HEK293 (cell line): ENCODE results near the gene STK40.
A peak's percentile ranks its signal among the peaks of the same experiment; 100 is the strongest.

ENCODE experiments used
- BCL11A ChIP-seq: fragments of 450-650 bp; formaldehyde crosslinking; IDR thresholded peaks from 2 replicates; pipeline ENCODE4 v1.5.1; 2016; ENCODE audit warnings: low read depth, missing biosample characterization, missing genetic modification characterization
- BCL11B ChIP-seq: fragments of 450-650 bp; formaldehyde crosslinking; IDR thresholded peaks from 2 replicates; pipeline ENCODE4 v1.5.1; 2016; ENCODE audit warnings: low read depth, missing biosample characterization, missing genetic modification characterization
- EGR2 ChIP-seq: fragments of 450-650 bp; formaldehyde crosslinking; IDR thresholded peaks from 2 replicates; pipeline ENCODE4 v1.5.1; 2016; ENCODE audit warnings: low read depth, missing biosample characterization, missing genetic modification characterization
- FEZF1 ChIP-seq: fragments of 450-650 bp; formaldehyde crosslinking; IDR thresholded peaks from 2 replicates; pipeline ENCODE4 v1.5.1; 2016; ENCODE audit warnings: missing biosample characterization, missing genetic modification characterization
- GLI4 ChIP-seq: fragments of 450-650 bp; formaldehyde crosslinking; IDR thresholded peaks from 2 replicates; pipeline ENCODE4 v1.5.1; 2016; ENCODE audit warnings: missing biosample characterization, missing genetic modification characterization
- HOXC10 ChIP-seq: sonication (generic); formaldehyde crosslinking; IDR thresholded peaks from 2 replicates; pipeline ENCODE4 v1.8.1; 2023; ENCODE audit warnings: mild to moderate bottlenecking, missing genetic modification reagents
- KLF7 ChIP-seq: fragments of 450-650 bp; formaldehyde crosslinking; IDR thresholded peaks from 2 replicates; pipeline ENCODE4 v1.5.1; 2016; ENCODE audit warnings: missing biosample characterization, missing genetic modification characterization, borderline replicate concordance
- MEIS1 ChIP-seq: sonication (generic); formaldehyde crosslinking; IDR thresholded peaks from 2 replicates; pipeline ENCODE4 v1.8.1; 2022; ENCODE audit warnings: missing genetic modification reagents, mild to moderate bottlenecking, borderline replicate concordance
- PRDM2 ChIP-seq: fragments of 450-650 bp; formaldehyde crosslinking; IDR thresholded peaks from 2 replicates; pipeline ENCODE4 v1.5.1; 2016; ENCODE audit warnings: missing biosample characterization, missing genetic modification characterization, borderline replicate concordance
- TSHZ1 ChIP-seq: fragments of 450-650 bp; formaldehyde crosslinking; IDR thresholded peaks from 2 replicates; pipeline ENCODE4 v1.5.1; 2016; ENCODE audit warnings: missing biosample characterization, missing genetic modification characterization, borderline replicate concordance
- YY2 ChIP-seq: fragments of 450-650 bp; formaldehyde crosslinking; IDR thresholded peaks from 2 replicates; pipeline ENCODE4 v1.5.1; 2016; ENCODE audit warnings: missing biosample characterization, missing genetic modification characterization
- ZBTB17 ChIP-seq: fragments of 450-650 bp; formaldehyde crosslinking; IDR thresholded peaks from 2 replicates; pipeline ENCODE4 v1.5.1; 2016; ENCODE audit warnings: missing biosample characterization, missing genetic modification characterization
- ZNF10 ChIP-seq: fragments of 450-650 bp; formaldehyde crosslinking; IDR thresholded peaks from 2 replicates; pipeline ENCODE4 v1.5.1; 2017; ENCODE audit warnings: missing biosample characterization, missing genetic modification characterization
- ZNF112 ChIP-seq: fragments of 450-650 bp; formaldehyde crosslinking; IDR thresholded peaks from 2 replicates; pipeline ENCODE4 v1.5.0; 2017; ENCODE audit warnings: missing biosample characterization, missing genetic modification characterization
- ZNF114 ChIP-seq: fragments of 450-650 bp; formaldehyde crosslinking; IDR thresholded peaks from 2 replicates; pipeline ENCODE4 v1.5.0; 2017; ENCODE audit warnings: missing biosample characterization, missing genetic modification characterization
- ZNF174 ChIP-seq: fragments of 450-650 bp; formaldehyde crosslinking; IDR thresholded peaks from 2 replicates; pipeline ENCODE4 v1.5.0; 2017; ENCODE audit warnings: missing biosample characterization, mild to moderate bottlenecking, missing genetic modification characterization
- ZNF18 ChIP-seq: fragments of 450-650 bp; formaldehyde crosslinking; IDR thresholded peaks from 2 replicates; pipeline ENCODE4 v1.5.1; 2016; ENCODE audit warnings: missing biosample characterization, missing genetic modification characterization
- ZNF214 ChIP-seq: fragments of 450-650 bp; formaldehyde crosslinking; IDR thresholded peaks from 2 replicates; pipeline ENCODE4 v1.5.1; 2017; ENCODE audit warnings: missing biosample characterization, mild to moderate bottlenecking, missing genetic modification characterization, borderline replicate concordance
- ZNF223 ChIP-seq: fragments of 450-650 bp; formaldehyde crosslinking; IDR thresholded peaks from 2 replicates; pipeline ENCODE4 v1.5.1; 2016; ENCODE audit warnings: missing biosample characterization, missing genetic modification characterization
- ZNF26 ChIP-seq: fragments of 450-650 bp; formaldehyde crosslinking; IDR thresholded peaks from 2 replicates; pipeline ENCODE4 v1.5.1; 2016; ENCODE audit warnings: missing biosample characterization, missing genetic modification characterization
- ZNF266 ChIP-seq: fragments of 450-650 bp; formaldehyde crosslinking; IDR thresholded peaks from 2 replicates; pipeline ENCODE4 v1.5.1; 2016; ENCODE audit warnings: missing biosample characterization, missing genetic modification characterization, low read depth
- ZNF501 ChIP-seq: fragments of 450-650 bp; formaldehyde crosslinking; IDR thresholded peaks from 2 replicates; pipeline ENCODE4 v1.5.1; 2016; ENCODE audit warnings: missing biosample characterization, missing genetic modification characterization
- ZNF513 ChIP-seq: fragments of 450-650 bp; IDR thresholded peaks from 2 replicates; pipeline ENCODE4 v1.5.1; 2018; ENCODE audit warnings: missing biosample characterization, missing genetic modification characterization
- ZNF585B ChIP-seq: fragments of 450-650 bp; formaldehyde crosslinking; IDR thresholded peaks from 2 replicates; pipeline ENCODE4 v1.5.1; 2016; ENCODE audit warnings: missing biosample characterization, missing genetic modification characterization
- ZNF670 ChIP-seq: fragments of 450-650 bp; formaldehyde crosslinking; IDR thresholded peaks from 2 replicates; pipeline ENCODE4 v1.5.1; 2016; ENCODE audit warnings: missing biosample characterization, missing genetic modification characterization, low read depth
- ZNF785 ChIP-seq: fragments of 450-650 bp; formaldehyde crosslinking; IDR thresholded peaks from 2 replicates; pipeline ENCODE4 v1.5.1; 2016; ENCODE audit warnings: missing biosample characterization, missing genetic modification characterization

STK40 gene

GRCh38 chr1:36386265-36387140 is 779 bp upstream of the STK40 start (continued):
- no peak for TF ChIP-seq TSHZ1
- no peak for TF ChIP-seq BCL11B (tag by site-specific recombination)
- no peak for TF ChIP-seq EGR2 (tag by site-specific recombination)
- TF ChIP-seq GLI4, result no peak
- TF ChIP-seq ZNF114 (tag by site-specific recombination), result no peak
- TF ChIP-seq FEZF1 (tag by site-specific recombination), result peak; percentile 24
- TF ChIP-seq ZNF266 (tag by site-specific recombination), result no peak
- TF ChIP-seq MEIS1 (CRISPR knock-in tag), result no peak
- TF ChIP-seq ZBTB17 (tag by site-specific recombination), result peak; percentile 94
- no peak for TF ChIP-seq ZNF585B
- no peak for TF ChIP-seq ZNF670 (tag by site-specific recombination)
- TF ChIP-seq ZNF501 (tag by site-specific recombination), result peak; percentile 81
- TF ChIP-seq PRDM2 (tag by site-specific recombination), result no peak
- no peak for TF ChIP-seq ZNF112 (tag by site-specific recombination)
- TF ChIP-seq ZNF174 (tag by site-specific recombination), result no peak
- TF ChIP-seq ZNF513 (tag by site-specific recombination), result peak; percentile 71
- TF ChIP-seq ZNF26, result no peak
- no peak for TF ChIP-seq ZNF214 (tag by site-specific recombination)
- no peak for TF ChIP-seq ZNF785 (tag by site-specific recombination)
- TF ChIP-seq ZNF223 (tag by site-specific recombination), result no peak
- peak; percentile 86 for TF ChIP-seq KLF7 (tag by site-specific recombination)
- no peak for TF ChIP-seq ZNF18
- TF ChIP-seq YY2 (tag by site-specific recombination), result no peak
- TF ChIP-seq ZNF10 (tag by site-specific recombination), result peak; percentile 59; the same call in 1 of the 2 replicates
- no peak; the same call in 1 of the 2 replicates for TF ChIP-seq HOXC10 (CRISPR knock-in tag)
- no peak for TF ChIP-seq BCL11A (tag by site-specific recombination)
